Hematopoietic multipotent progenitor cell treated with erythropoietin and hydrocortisone succinate and interleukin-3 and kit ligand, for 17 days (in vitro differentiated cells): ENCODE data around the gene MYLK2.
"Not testable (repeated sequence)": the region's sequence is repeated elsewhere in the genome, so short reads cannot be mapped to it uniquely, and the experiment has no call there.

ENCODE experiments used
- DNase-seq: peaks from one replicate; pipeline ENCODE4 v3.0.0-alpha.2; 2015; ENCODE audit warnings: low spot score

Gene MYLK2

DNA sequence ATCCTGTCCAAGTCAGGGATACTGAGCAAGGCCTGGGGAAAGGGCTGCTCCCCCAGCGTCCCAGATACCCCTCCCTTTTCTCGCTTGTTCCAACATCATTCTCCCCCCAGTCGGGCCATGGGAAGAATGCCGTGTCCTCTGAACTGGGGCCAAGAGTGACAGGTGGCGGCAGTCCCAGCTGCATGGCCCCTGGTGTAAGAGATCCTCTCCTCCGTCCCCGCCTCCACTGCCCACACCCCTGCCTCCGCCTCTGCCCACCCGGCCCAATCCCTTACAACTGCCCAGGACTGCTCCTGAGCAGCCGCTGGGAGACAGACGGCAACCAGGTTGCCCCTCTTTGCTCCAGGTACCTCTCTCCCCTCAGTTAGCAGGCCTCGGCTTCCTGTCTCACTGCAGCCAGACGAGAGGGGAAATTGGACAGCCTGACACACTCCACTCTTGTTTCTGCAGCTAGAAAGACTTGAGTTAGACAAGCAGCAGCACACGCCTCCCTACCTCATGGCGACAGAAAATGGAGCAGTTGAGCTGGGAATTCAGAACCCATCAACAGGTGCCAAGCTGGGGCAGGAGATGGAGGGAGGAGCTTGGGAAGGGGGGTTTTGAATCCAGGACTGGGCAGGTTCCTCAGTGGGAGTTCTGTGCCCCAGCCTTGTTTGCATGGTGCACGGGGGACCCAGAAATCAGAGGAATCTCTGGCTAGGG, at the start of gene MYLK2:
Gene MYLK2 (plus strand): TSS at position 274 of the 702 bp plus-strand sequence. CDS start 225 bp downstream, at position 499.
- DNase-seq: no peak

DNA sequence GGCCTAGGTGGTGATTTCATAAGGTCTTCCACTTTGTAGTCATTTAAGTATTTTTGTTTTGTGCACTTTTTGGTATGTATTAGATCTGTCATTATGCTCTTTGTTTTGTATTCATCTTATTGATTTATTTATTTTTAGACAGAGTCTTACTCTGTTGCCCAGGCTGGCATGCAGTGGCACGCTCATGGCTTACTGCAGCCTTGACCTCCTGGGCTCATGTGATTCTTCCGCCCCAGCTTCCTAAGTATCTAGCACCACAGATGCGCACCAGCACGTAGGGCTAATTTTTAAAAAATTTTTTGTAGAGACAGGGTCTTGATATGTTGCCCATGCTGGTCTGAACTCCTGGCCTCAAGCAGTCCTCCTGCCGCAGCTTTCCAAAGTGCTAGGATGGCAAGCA, 49.5 kb upstream of the MYLK2 start:
- DNase-seq: no peak

DNA sequence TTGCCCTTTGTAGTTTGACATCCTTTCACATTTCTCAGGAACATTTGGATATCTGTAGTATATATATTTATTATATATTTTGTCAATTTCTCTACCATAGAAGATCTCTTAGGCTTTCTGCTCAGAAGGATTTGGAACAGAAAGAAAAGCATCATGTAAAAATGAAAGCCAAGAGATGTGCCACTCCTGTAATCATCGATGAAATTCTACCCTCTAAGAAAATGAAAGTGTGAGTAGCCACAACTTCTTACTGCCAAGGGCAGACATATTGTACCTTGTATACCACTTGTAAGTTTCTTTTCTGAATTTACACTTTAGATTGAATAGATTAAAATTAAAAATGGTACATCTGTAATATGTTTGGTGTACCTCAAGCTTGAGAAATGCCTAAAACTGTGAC, 48.9 kb upstream of the MYLK2 start:
- no peak for DNase-seq

DNA sequence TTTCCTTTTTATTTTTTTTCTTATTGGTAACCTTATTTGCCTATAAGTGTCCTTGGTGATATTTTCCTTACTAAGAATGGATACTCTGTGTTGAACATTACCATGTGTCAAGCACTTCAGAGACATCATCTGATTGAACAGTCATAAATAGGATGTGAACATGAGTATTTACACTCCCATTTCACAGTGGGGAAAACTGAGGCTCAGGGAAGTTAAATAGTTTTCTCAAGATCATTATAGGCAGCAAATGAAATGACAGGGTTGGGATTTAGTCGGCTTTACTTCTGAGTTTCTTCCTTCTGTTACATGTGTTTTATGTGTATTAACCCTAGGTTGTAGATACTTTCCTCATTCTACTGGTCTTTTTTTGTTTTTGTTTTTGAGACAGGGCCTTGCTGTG, 44.7 kb upstream of the MYLK2 start:
- no peak for DNase-seq

DNA sequence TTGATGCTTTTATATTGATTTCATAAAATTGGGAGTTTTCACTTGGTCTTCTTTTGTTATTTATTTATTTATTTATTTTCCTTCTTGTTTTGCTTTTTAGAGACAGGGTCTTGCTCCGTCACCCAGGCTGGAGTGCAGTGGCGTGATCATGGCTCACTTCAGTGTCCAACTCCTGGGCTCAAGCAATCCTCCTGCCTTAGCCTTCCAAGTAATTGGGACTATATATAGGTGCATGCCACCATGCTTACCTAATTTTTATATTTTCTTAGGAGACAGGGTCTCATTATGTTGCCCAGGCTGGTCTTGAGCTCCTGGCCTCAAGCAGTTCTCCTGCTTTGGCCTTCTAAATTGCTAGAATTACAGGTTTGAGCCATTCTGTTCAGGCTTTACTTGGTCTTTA, 38.3 kb upstream of the MYLK2 start:
- no peak for DNase-seq

DNA sequence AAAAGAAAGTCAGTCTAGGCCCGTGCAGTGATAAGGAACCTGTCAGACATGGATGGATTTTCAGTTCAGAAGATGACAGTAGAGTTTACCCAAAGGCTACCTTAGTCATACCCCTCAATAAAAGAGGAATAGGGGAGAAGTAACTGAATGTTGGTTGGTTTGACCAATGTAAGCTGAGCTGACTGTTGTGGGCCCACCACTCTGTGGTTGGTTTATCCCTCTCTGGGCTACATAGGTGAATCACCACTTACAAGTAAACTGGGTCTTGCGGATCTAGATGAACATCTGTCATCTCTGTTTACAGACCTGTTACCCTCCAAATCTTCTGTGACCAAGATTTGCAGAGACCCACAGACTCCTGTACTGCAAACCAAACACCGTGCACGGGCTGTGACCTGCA, 37.2 kb upstream of the MYLK2 start:
- DNase-seq: no peak

DNA sequence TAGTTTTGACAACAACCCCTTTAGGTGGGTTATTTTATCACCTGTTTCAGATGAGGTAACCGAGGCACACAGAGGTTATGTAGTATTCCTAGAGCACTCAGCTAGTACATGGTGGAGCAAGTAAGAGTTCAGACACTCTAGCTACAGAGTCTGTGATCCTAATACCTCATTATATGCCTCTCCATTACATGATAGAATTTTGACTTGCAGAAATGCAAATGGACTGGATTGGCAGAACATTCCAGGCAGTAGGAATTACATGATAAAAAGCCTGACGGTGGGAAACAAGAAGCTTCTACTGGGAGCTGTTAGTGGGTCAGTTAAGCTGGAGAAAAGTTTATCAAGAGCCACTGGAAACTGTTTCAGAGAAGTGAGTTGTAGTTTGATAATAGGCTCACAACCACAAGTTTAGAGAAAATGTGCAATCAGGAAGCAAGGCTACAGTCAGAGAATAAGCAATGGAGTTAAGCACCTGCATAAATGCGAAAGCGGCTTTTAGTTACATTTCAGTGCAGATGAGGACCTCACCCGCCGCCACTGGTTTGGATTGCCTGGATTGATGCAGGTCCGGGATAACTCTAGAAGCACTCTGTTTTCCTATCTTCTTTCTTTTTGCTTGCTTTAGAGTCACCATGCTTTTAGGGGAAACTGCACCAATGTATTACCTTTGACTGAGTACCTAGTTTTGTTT, 34.7 kb upstream of the MYLK2 start:
- DNase-seq: no peak

DNA sequence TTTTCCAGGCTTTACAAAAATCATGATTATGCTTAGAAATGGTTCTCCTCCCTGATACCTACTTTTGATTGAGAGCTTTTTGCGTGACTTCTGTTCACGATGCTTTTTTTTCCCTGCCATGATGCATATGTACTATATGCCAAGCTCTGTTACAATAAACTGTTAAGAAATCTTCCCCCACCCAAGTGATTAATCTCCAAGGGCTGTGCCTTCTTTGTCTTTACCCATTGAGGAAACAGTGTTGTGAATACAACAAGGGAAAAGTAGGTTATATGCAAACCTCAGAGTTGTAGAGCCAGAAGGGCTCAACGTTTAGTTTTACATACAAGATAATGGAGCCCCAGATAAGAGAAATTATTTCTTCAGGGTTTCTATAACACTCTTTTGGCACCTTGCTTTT, 34.1 kb upstream of the MYLK2 start:
- no peak for DNase-seq

DNA sequence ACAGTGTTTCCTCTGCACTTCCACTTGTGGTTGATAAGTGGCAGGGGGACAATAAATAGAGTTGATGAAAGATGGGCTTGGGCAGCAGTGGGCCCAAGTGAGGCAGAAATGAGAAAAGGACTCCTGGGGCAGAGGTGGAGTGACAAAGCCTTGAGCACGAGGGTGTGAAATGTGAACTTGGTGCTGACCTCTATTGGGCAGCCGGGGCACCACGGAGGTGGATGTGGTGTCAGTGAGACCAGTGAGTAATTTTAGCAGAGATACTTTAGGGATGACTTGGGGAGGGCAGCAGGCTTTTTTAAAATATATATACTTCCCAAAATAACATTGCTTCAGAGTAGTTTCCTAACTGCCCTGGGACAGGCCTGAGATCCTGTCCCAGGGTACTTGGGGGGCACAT, 30.6 kb upstream of the MYLK2 start:
- no peak for DNase-seq

DNA sequence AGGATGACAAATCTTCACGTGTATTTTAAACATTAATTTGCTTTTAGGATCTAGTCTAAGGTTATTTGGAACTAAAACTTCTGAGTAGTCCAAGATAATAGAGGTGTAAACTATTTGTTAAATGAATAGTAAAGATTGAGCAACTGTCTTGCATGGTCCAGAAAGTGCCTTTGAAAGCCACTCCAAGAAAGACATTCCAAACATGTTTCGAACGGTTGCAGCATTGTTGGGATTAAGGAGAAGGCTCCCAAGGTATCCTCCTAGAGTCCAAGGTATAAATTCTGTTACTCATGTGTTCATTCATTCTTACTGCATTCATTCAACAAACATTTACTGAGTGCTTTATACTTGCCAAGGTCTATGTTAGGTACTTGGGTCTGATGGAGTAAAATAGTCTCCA, 28.8 kb upstream of the MYLK2 start:
- DNase-seq: no peak

DNA sequence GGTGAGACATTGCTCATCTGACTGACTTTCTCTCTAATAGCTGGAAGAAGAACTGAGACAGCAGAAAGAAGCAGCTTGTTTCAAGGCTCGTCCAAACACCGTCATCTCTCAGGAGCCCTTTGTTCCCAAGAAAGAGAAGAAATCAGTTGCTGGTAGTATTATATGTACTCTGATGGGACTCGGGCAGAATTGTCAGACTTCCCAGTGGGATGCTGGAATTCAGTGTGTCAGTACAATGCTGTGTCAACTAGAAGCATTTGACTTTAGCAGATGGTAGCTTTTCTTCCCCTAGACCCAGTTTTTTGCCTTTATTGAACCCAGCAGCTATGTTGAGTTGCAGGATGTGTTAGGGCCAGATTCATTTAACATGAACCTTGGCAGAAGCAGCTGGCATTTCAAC, 21.8 kb upstream of the MYLK2 start:
- DNase-seq: no peak

DNA sequence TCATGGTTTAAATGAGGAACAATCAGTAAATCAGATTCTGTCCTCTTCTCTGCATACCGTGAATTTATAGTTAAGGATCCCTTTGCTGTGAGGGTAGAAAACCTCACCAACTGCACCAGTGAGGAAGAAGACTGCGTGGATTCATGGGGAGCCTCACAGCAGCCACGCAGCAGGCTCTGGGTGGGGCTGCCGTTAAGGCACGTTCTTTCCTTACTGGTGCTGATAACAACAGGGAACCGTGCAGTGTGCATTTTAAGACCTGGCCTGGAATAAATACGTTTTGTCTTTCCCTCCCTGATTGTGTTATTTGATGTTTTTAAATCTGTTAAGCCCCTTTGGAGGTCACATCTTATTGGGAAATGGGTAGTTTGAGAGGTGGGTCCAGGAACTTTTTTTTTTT, 17.6 kb upstream of the MYLK2 start:
- no peak for DNase-seq

DNA sequence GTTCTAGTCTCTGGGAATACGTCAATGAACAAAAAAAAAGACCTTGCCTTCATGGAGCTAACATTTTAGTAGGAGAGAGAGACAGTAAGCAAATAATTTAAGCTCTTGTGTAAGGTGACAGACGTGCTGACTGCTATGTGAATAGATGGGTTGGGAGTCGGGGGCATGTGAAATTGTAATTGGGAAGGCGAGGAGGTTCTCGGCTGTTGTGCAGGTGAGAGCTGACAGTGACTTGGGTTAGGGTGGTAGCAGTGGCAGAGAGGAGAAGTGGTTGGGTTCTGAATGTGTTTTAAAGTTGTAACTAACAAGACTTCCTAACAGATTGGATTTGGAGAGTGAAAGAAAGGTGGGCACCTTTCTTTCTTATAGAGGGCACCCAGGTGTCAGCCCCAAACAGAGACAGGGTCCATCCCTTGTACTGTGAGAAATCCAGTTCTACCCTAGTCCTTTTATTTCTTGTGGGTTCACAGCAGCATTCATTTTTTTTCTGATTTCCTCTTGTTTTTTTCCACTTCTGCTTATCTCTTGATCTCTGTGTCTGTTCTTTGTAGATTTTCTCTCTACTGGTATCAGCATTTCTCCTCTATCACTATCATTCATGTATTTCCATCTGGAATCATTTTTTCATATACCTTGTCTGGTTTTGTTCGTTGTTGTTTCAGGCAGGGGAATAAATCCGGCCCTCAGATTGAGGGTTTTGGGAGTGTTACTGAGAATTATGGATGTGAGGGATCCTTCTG, 15.4 kb upstream of the MYLK2 start:
- no peak for DNase-seq

DNA sequence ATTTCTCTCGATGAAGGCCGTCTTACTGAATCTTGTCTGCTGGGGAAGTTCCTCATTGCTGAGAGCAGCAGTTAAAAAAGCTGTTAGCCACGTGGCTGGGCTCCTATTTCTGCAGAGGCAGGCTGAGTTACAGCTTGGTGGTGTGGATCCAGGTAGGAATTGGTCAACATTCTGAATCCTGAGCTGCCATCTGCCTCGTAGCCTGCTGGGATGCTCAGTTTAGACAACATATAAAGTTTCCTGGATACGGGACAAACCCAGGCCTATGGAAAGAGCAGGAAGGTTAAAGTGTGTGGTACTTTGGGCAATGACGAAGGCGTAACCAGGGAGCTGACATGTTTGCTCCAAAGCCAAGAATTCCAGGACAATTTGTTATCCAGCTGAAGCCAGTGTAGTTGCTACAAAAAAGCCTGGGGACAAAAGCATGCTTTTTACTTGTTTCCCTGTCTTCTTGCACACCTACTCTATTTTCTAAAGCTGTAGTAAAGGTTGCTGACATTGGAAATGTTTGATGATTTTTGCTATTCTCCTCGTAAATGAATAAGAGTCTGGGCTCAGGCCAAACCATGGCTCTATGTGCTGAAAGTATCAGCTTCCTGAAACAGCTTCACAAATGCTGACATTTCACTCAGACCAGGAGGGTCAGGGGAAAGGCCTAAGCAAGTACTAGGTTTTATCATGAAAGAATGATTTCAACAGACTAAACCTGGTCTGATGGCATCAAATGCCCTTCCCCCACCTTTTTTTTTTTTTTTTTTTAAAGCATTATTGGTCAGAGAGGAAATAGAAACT, 12.4 kb upstream of the MYLK2 start:
- no peak for DNase-seq

DNA sequence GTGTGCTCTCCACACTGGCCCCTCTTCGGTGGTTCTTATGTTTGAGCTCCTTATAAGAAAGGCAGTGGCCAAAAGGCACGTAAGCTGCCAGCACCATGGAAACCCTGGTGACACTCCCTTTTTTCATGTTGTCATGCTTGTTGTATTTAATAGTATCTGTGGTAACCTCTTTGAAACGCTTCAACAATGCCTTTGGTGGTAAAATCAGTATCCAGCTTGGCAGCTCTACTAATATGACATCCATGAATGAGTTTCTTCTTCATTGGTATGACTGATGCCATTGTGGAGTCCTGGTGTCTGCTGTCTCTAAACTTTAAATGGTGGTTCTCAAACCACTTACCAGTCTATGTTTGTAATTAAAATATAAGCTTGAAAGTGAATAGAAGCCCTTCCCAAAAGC, 10.7 kb upstream of the MYLK2 start:
- no peak for DNase-seq

DNA sequence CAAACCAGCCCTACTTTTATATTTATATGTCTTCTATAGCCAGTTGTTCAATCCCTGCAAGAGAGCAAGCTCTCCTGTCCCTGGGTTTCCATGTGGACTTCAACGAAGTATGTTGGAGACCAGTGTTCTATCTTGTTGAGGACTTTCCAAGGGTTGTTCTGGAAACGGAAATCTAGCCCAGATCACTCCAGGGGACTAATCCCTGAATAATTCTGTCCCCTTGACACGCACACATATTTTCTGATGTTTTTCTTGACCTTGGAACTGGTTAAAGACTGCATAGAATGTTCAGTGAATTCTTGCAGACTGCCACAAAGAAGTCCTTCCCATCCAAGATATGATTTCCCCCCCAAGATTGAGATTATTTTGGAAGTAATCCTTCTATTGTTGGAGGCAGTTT, 9.5 kb upstream of the MYLK2 start:
- DNase-seq: no peak

DNA sequence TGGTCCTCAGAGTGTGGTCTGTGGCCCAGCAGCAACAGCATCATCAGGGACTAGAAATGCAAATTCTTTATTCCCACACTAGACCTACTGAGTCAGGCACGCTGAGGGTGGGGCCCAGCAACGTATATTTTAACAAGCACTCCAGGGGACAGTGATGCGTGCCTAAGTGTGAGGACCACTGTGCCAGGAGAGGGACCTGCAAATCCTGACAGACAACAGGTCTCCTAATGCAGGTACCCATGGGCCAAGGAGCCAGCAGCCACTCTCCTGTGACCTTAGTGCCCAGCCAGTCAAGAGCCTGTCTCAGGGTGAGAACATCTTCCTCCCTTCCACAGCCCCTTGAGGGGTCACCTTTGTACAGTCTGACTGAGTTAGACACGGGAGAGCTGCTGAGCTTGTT, 8.0 kb upstream of the MYLK2 start:
- no peak for DNase-seq

DNA sequence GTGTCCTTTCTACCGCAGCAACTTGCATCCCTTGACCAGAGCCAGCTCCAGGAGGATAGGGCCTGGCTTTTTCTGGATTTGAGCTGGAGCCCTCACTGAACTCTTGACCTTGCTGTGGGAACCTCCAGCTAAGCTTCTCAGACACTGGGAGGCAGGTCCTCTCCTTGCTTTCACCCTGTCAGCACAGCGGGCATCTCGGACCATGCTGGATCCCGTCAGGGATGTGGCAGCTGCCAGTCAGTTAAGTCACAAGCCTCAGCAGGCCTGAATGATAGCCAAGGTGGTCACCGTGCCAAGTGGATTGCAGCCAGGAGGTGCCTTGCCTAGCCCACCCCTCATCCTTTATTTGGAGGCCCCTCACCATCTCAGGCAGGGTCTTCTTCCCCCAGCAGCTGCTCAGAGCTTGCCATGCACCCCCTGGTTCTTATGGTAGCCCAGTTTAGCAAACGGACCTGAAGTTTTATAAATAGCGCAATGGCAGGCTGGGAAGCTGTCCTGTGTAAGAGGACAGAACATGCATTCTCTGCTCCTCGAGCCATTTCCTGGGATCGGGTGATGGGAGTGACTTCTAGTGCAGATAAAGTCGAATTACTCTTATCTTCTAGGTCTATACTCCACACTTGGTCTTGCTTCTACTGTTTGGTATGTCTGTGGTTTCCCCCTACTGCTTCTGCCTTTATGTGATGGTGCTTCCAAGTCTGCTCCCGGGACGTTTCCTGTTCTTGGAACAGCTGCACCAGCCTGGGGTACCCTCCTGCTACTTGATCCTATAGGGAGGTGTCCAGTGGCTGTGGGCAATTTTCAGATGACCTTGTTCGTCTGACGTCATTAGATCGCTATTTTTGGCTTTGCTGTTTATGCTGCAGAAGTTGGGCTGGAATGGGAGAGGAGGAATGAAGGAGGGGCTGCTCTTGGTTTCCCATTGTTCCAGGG, 7.1 kb upstream of the MYLK2 start:
- DNase-seq: no peak

DNA sequence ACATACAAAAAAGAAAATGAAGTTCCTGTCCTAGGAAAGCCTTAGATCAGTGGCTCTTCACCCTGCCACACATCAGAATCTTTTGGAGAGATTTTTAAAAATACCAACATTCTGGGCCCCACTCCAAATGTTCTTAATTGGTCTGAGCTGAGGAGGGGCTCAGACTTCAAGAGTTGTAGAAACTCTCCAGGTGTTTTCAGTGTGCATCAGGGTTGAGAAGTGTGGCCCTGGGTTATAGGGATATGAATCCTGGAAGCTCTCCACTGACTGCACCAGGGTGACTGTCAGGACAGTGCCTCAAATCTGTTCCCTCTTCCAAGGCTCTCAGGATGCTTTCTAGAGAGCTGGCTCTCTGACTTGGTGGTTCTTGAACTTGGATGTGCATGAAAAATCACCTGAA, 5.5 kb upstream of the MYLK2 start:
- no peak for DNase-seq

DNA sequence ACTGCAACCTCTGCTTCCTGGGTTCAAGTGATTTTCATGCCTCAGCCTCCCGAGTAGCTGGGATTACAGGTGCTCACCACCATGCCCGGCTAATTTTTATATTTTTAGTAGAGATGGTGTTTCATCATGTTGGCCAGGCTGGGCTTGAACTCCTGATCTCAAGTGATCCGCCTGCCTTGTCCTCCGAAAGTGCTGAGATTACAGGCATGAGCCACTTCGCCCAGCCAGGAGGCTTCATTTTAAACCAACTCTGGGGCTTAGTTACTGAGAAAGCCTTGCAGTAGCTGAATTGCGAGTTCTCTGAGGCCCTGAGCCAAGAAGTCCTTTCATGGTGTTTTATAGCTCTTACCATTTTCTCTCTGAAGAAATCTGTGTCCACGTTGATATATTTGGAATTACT, 5.0 kb upstream of the MYLK2 start:
- not testable (repeated sequence) for DNase-seq

DNA sequence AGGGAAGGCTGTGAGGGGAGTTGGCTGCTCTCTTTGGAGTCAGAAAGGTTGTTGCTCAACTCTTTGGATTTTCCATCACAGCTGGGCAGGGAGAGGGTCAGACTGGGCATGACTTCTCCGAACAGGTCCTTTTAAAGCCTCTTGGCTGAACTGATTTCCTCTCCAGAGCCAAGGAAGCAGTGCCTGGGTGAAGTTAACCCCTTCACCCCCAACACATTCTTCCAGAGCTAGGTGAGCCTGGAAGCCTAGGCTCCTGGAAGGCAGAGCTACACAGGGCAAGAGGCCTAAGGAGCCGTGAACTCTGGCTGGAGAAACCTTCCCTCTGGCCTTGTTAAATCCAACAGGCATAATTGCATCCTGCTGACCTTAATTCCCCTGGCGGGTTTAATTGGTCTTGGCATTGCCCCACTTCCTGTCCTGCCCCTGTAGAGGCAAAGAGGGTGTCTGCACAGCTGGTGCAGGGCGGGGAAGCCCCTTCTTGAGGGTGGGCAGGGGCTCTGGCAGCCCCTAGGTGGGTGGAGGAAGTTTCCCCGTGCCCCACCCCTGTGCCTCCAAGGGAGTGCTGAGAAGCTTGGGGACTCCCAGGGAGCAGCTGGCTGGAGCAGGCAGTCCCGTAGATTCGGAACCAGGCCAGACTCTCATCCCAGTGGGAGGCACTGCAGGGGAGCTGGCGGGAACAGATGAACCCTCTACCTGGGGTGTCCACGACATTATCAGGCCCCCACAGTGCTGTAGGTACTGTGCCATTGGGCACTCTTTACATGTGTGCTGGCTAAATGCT, 3.6 kb upstream of the MYLK2 start:
- DNase-seq: no peak
